HG03457 (cell line): ENCODE data around the gene COA4.
A peak's percentile ranks its signal among the peaks of the same experiment; 100 is the strongest.
"Not testable (repeated sequence)": the region's sequence is repeated elsewhere in the genome, so short reads cannot be mapped to it uniquely, and the experiment has no call there.

Source experiments
- ATAC-seq: cut with Tn5 transposase; IDR thresholded peaks from one replicate; pipeline ENCODE4 v1.9.1; 2021; ENCODE audit warnings: moderate number of reproducible peaks; ENCODE audit not compliant: unreplicated experiment

COA4 gene

DNA sequence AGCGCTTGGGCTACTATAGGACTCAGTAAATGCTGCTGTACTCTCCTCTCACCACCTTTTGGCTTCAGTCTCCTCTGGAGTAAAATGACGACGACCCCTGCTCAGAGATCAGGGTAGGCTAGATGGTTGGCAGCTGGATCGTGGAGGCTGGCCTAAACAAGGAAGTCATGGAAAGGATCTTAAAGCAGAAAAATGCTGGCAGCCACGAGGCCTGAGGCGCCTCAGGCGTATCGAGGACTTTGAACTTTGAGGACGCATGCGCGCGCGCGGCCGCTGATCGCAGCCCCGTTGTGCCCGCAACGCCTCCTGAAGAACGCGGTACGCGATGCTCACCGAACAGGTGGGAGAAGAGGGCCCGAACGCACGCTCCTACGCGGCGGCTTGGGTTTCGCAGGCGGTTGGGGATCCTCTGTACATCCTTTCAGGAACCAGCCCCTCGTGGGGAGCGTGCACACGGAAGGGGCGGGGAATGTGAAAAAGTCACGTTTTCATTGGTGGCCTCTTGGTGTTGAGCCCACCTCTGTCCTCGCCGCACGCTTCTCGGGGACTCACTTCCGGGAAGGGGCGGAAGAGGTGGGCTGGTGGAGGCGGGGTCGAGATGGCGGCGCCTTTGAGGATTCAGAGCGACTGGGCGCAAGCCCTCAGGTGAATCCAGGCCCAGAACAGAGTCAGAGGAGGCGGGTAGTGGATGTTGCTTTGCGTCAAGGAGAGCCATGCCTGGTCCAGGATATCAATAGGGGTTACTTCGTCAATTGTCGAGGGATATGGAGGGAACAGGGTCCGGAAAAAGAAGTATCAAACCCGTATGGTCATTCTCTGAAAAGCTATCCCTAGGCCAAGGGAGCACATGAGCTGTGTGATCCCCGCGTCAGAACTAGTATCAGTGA is at the start of gene COA4, which contains the start of gene PAAF1:
Gene COA4 (minus strand): TSS at position 423 of the 887 bp plus-strand sequence. CDS start 3,468 bp downstream, outside the sequence.
Gene PAAF1 (plus strand): TSS at position 576 of the 887 bp plus-strand sequence. CDS start 23 bp downstream, at position 599.
- ATAC-seq = peak; percentile 91

DNA sequence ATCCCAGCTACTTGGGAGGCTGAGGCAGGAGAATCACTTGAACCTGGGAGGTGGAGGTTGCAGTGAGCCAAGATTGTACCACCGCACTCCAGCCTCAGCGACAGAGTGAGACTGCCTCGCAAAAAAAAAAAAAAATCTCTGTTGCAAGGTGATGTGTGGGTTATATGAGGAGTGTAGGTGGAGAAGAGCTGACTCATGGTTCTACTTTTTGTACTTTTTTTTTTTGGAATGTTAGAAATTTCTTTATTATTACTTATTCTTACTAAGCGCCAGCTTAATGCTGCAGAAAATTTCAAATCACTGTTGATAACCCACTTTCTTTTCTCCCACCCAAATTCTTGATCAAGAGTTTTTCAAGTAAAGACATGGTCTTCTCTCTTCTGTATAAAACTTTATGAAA is 44.5 kb upstream of the COA4 start:
- ATAC-seq = no peak

DNA sequence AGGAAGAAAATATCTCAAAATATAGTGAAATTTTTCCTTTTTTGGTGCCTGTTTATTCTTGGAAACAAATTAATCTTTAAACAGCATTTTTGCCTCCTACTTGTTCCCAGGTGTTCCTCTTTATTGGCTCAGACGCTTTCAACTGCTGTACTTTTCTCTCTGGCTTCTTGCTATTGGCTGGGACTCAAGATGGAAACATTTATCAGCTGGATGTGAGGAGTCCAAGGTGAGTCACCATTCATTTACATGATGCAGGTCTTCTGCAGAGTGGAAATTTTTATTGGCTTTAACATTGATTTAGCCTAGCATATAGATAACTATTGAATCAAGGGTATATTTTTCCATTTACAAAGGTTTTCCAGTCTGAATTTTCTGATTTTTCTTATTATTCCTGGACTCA is 39.8 kb upstream of the COA4 start:
- no peak for ATAC-seq

DNA sequence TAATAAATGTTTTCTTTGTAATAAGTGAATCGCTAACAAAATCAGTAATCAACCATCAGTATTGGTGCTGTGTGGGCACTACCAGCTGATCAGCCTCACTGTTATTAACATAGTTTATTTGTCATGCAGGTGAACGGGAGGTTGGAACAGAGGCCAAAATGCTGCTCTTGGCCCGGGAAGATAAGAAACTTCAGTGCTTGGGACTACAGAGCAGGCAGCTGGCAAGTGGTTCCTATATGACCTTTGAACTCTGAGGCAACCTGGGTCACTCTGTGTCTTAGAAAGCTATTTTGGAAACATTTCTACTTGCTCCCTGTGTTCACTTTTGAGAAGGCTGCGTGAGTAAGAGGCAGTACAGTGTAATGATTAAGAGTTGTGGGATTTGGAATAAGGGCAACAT is 37.6 kb upstream of the COA4 start:
- ATAC-seq = no peak

DNA sequence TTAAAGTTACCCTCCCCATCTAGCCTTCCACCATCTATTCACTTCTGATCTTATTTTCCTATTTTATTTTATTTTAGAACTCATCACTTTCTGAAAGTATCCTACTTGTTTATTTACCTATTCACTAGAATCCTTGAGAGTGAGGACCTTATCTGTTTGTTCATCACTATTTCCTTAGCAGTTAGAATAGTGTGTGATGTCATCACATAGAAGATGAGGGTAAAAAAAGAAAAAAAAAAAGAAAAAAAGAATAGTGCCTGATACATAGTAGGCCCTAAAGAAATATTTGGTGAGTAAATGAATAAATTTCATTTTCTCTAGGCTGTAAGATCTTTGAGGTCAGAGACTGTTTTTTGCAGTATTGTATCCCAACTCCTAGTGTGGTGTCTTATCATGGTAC is 36.8 kb upstream of the COA4 start:
- no peak for ATAC-seq

DNA sequence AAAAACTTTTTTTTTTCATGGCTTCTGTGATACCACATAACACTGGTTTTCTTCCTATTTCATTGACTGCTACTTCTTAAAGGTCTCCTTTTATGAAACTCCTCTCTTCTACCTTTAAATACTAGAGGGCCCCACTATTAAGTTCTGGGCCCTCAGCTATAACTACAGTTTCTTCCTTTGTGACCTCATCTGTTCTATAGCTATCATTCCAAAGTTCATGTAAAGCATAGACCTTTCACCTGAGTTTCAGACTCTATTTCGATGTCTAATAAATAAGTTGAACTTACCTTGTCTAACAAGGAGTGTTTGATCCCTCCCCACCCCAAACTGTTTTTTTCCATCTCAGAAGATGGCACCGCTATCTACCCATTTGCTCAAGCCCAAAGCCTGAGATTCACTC is 35.4 kb upstream of the COA4 start:
- no peak for ATAC-seq

DNA sequence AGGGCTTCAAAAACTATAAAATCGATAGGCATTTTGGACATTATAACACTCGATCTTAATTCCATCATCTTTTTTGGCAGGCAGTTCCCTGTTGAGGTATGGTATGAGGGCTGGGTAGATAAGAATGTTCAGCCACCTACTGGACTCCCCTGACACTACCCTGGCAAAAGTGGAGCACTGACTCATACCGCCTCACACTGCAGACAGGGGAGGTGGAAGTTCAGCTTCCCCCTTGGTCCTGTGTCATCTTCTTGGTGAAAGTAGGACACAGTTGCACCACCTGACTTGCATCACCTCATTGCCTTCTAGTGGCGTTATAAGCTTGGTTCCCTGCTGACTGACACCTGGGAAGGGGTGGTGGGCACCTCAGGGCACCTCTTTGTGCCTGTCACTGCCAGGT is 30.5 kb upstream of the COA4 start:
- no peak for ATAC-seq

DNA sequence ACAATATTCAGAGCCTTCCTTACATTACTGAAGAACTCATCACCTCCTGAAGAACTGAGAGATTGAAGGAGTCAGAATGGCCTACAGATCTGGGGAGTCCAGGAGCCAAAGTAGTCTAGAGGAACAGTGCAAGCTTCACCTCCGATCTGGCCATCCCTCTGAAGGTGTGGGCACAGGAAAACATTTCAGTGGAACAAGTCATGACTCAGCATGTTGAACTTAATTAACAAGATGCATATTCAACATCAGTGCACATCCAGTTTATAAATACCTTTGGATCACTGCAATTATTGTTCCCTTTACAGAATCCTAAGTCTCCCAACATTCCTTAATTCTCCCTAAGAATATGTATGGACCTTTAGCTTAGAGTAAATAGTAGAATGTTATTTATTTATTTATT is 25.7 kb upstream of the COA4 start:
- no peak for ATAC-seq

DNA sequence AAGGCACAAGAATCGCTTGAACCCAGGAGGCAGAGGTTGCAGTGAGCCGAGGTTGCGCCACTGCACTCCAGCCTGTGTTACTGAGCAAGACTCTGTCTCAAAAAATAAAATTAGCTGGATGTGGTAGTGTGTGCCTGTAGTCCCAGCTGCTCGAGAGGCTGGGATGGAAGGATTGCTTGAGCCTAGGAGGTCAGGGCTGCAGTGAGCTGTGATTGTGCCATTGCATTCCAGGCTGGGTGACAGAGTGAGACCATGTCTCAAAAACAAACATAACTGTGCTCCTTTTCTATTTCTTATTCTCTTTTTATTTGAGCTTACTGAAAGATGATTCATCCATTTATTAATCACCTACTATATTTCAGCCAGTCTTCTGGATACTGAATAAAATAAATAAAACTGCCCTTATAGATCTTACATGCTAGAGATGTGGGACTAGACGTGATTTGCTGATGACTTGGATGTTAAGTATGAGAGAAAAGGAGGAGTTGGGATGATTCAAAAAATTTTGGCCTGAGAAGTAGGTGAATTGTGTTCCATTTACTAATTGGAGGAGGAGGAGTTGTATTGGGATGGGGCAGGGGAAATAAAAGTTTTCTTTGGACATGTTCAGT is 18.2 kb upstream of the COA4 start:
- no peak for ATAC-seq

DNA sequence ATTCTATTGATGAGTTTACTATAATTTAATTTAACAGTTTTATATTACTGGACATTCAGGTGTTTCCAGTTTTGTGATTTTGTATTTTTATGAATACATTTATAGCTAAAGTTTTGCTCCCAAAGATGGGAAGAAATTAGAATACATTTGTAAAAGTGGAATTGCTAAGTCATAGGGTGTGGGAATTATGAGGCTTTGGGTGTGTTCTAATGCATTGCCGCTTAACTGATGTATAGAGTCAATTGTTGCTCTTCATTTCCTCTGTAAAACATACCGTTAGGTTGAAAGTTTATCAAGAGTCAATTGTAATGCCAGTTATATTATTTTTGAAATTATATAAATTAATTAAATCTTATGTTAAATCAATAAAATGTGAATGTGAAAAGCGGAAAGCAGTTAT is 16.4 kb upstream of the COA4 start:
- no peak for ATAC-seq

DNA sequence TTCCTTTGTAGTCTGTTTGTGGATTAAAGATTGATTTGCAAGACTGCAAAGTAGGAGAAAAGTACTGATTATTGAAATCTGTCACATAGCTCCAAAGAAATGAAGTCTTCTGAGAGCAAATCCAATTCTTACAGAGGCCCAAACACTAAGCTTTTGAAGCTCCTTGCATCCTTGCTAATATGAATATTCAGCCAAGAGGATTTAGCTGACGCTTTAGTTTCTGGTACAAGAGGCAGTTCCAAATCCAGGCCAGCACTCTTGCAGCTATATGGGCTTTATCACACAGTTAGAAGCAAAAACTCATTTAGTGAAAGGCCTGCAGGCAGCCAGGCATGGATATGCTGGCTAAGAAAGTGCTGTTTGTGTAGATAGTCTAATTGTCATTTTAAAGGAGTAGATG is 12.9 kb upstream of the COA4 start:
- no peak for ATAC-seq

DNA sequence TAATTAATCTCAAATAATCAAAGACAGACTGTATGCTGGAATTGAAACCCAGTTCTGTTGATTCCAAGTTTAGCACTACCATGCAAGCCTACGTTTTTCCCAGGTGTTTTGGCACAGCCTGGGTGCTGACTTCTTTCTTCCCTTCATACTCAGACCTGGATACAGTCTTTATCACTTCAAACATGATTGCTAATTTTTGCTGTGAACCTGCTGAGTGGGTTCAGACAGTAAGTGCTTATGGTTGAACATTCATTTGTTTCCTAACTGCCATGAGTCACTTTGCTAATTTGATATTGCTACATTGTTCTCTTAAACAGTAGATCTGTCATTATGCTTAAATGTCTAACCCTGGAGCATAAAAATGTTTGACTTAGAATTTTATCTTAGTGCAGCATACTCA is 12.4 kb upstream of the COA4 start:
- no peak for ATAC-seq

DNA sequence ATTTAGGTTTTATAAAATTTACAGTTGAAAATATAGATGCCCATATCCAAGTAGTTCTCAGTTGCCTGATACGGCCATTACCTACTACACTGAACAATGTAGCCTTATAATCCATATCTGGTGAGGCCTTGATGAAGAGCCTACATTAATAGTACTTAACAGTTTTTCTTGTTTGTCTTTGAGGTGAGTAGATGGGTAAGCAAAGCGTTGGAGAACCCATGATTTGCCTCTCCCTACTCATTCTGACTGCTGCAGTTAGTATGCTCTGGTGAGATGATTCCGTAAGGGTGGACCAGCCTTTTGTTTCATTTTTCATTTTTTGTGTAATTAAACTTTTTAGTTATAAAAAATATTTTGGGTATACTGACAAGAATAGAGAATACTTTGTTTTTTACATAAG is 11.6 kb upstream of the COA4 start:
- ATAC-seq = no peak

DNA sequence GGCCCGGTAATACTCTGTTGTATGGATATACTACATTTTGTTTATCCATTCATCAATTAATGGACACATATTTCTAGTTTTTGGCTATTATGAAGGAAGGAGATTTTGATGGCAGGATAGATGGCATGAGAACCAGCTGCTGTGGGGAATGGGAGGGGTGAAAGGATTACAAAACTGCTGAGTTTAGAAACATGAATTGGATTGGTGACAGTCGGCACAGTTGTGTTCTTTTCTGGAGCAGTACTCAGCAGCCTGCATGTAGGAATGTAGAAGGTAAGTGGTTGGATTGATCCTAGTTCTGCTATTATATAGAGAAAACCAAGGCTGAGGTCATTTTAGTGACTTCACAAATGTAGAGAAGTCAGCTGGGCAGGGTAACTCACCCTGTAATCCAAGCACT is 7.2 kb upstream of the COA4 start:
- ATAC-seq = no peak

DNA sequence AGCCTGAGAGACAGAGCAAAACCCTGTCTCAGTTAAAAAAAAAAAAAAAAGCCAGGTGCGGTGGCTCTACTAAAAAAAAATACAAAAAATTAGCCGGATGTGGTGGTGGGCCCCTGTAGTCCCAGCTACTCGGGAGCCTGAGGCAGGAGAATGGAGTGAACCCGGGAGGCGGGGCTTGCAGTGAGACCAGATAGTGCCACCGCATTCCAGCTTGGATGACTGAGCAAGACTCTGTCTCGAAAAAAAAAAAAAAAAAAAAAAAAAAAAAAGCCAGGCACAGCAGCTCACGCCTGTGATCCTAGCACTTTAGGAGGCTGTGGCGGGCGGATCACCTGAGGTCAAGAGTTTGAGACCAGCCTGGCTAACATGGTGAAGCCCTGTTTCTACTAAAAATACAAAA is 3.8 kb upstream of the COA4 start:
- ATAC-seq = not testable (repeated sequence)

DNA sequence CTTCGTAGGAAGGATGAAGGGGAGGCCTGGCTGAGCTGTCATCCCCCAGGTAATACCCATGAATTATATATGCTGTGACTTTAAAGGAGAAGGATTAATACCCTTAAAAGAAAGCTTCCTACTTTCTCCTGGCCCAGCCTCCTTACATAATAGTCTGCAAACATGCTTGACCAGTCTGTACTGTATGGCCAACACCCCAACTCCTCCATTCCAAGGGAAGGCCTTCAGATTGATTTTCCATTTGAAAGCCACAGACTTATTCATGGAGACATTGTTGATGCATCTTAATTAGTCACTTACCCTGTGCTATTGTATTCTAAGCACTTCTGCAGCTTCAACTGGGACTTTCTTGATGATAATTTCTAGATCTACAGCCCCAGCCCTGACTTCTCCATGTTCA is 2.1 kb upstream of the COA4 start:
- no peak for ATAC-seq

DNA sequence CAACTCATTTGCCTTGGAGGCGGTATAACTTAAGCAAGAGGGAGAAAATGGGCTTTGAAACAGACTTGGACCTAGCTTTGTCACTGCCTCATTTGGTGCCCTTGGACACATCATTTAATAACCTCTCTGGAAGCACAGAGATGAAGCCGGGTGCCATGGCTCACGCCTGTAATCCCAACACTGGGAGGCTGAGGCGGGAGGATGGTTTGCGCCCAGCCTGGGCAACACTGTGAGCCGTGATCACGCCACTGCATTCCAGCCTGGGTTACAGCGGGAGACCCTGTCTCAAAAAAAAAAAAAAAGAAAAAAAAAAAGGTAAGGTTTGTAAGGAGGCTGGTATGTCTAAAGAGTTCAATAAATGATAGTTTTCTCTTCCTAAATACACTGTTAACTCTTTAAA is 806 bp downstream of the COA4 start:
- ATAC-seq = no peak

DNA sequence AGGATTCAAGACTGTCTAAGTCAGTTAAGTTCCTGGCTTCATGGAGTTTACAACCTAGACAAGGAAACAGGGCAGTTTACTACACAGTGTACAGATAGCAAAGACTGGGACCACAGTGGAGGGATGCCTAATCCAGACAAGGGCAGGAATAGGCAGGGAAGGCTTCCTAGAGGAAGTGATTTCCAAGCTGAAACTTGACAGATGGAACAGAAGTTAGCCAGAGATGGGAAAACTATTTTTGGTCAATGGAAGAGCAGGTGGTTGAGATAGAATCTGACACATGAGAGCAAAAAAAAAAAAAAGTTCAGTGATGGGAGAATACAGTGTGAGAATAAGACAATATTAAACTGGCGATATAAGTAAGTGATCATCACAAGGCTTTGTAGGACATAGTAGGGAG is 1.3 kb downstream of the COA4 start:
- no peak for ATAC-seq

DNA sequence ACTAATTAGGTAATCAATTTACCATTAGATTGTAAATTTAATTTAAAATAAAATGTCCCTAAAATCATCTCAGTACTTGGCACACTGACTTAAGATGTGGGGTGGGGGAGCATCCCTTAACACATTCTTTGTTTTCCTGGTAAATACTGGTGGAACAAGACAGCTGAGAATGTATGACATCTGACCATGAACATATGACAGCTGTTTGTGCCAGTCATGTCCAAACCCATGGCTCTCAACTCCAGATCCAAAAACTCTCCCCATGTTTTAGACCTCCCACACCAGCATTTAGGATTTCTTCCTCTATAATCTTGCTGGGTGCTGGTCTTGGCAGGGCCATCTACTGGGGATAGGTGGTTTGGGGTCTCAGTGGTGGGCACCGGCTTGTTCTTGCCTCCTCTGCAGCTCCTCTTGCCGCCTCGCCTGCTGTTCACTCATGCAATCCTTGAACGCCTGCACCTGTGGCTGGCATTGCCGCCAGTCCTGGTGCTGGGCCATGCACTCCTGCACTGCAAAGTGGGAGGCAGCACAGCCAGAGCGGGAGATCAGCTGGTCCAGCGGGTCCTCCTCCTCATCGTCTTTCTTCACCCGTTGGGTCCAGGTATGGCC is 3.8 kb downstream of the COA4 start:
- no peak for ATAC-seq

DNA sequence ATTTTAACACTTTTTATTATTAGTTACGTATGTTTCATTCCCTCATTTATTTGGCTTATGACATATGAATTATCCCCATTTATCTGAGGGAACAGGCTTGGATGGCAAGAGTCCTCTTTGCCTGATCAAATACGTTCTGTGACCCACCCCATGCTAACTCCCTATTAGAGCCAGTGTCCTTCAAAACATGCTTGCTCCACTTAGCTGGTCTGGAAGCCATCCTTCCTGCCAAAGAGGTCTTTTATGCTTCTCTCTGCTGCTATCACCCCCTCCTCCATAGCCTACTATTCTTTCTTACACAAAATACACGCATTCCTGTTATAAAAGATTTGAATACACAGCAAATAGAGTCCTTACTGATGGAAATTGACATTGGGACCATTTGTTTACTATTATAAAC is 6.4 kb downstream of the COA4 start:
- no peak for ATAC-seq

DNA sequence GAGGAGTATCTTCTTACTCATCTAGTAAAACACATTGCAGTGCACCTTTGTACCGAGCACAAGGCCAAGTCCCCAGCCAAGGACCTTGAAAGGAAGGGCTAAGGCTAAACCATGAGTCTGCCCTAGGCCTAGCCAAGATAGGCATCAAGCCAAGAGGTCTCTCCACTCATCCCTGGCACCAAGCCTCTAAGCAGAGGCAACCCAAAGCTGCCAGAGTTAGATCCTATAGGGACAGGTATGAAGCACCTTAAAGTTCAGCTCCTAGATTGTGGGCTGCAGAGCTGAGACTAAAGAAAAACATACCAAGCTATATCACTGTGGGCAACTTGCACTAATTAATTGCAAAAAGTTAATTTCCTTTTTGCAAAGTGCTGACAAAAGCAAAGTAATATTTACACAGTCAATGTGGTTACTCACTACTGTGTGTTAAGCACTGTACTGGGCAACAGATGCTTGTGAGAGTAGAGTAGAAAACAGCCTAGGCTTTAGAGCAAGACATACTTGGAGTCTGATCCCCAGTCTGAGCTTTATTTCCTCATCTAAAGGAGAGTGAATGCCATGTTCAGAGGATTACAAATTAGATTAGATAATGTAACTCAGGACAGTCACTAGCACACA is 7.2 kb downstream of the COA4 start:
- ATAC-seq = no peak

DNA sequence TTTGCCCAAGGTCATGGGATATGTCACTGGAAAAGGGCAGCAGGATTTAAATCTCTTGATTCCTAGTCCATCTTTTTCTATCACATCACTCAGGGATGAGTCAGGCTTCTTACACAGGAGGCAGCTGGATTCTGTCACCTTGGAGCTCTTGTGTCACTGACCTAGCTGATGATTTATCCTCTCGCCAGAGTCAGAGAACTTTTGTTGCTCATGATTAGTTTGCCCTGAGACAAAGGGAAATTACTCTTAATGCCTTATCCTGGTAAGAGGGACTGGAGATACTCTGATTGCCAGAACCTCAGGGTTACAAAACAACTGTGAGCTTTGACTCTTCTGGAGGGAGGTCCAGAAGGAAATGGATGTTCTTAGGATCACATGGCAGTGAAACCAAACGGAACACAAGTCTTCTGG is 10.1 kb downstream of the COA4 start:
- ATAC-seq = no peak
